HEK293 (cell line): ENCODE measurements around the gene KIF20A.

Experiments
- BCL11A ChIP-seq: fragments of 450-650 bp; formaldehyde crosslinking; IDR thresholded peaks from 2 replicates; pipeline ENCODE4 v1.5.1; 2016; ENCODE audit warnings: low read depth, missing biosample characterization, missing genetic modification characterization
- ZNF121 ChIP-seq: fragments of 450-650 bp; formaldehyde crosslinking; IDR thresholded peaks from 2 replicates; pipeline ENCODE4 v1.5.1; 2016; ENCODE audit warnings: missing biosample characterization, missing genetic modification characterization
- ZNF146 ChIP-seq: fragments of 450-650 bp; formaldehyde crosslinking; IDR thresholded peaks from 2 replicates; pipeline ENCODE4 v1.5.1; 2016; ENCODE audit warnings: missing biosample characterization, missing genetic modification characterization
- ZNF184 ChIP-seq: fragments of 450-650 bp; IDR thresholded peaks from 2 replicates; pipeline ENCODE4 v1.5.1; 2018; ENCODE audit warnings: missing biosample characterization, mild to moderate bottlenecking, missing genetic modification characterization
- ZNF292 ChIP-seq: fragments of 450-650 bp; formaldehyde crosslinking; IDR thresholded peaks from 2 replicates; pipeline ENCODE4 v1.5.1; 2016; ENCODE audit warnings: low read depth, missing biosample characterization, missing genetic modification characterization, borderline replicate concordance
- ZNF311 ChIP-seq: fragments of 450-650 bp; formaldehyde crosslinking; IDR thresholded peaks from 2 replicates; pipeline ENCODE4 v1.5.1; 2017; ENCODE audit warnings: missing biosample characterization, missing genetic modification characterization, borderline replicate concordance
- ZNF473 ChIP-seq: fragments of 450-650 bp; formaldehyde crosslinking; IDR thresholded peaks from 2 replicates; pipeline ENCODE4 v1.5.1; 2017; ENCODE audit warnings: missing biosample characterization, missing genetic modification characterization
- ZNF510 ChIP-seq: fragments of 450-650 bp; formaldehyde crosslinking; IDR thresholded peaks from 2 replicates; pipeline ENCODE4 v1.5.1; 2018; ENCODE audit warnings: mild to moderate bottlenecking, missing genetic modification characterization, missing biosample characterization; ENCODE audit not compliant: insufficient replicate concordance
- ZNF555 ChIP-seq: fragments of 450-650 bp; formaldehyde crosslinking; conservative IDR thresholded peaks from 2 replicates; pipeline ENCODE4 v1.5.1; 2017; ENCODE audit warnings: missing biosample characterization, mild to moderate bottlenecking, missing genetic modification characterization, inconsistent platforms
- ZNF830 ChIP-seq: fragments of 450-650 bp; IDR thresholded peaks from 2 replicates; pipeline ENCODE4 v1.5.0; 2018; ENCODE audit warnings: missing biosample characterization, missing genetic modification characterization, low read depth, mild to moderate bottlenecking, moderate library complexity
- TF ChIP-seq, protein P1 (sequence below): fragments of 450-650 bp; formaldehyde crosslinking; IDR thresholded peaks from 2 replicates; pipeline ENCODE4 v1.5.1; 2016; ENCODE audit warnings: missing biosample characterization, missing genetic modification characterization
- TF ChIP-seq, protein P2 (sequence below): fragments of 450-650 bp; formaldehyde crosslinking; IDR thresholded peaks from 2 replicates; pipeline ENCODE4 v1.5.1; 2016; ENCODE audit warnings: missing biosample characterization, missing genetic modification characterization
- TF ChIP-seq, protein P3 (sequence below): fragments of 450-650 bp; IDR thresholded peaks from 2 replicates; pipeline ENCODE4 v1.5.1; 2018; ENCODE audit warnings: missing biosample characterization, mild to moderate bottlenecking, missing genetic modification characterization

DNA sequence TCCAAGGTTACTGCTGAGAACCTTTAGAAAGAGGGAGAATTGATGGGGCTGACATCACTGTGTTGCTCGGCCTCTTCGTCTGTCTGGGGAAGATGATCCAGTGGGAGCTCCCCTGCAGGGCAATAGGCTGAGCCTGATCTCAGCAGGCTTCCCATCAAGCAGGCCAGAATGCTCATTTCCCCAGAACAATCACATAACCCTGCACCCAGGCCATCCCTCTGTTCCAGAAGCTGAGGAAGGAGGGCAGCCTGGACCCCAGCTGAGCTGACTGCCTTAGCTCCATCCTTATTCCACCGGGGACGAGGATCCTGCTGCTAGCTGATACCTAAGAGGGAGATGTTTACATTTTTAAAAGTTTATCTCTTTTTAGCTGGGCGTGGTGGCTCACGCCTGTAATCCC, 45.8 kb downstream of the KIF20A start:
- TF ChIP-seq, protein P1, sequence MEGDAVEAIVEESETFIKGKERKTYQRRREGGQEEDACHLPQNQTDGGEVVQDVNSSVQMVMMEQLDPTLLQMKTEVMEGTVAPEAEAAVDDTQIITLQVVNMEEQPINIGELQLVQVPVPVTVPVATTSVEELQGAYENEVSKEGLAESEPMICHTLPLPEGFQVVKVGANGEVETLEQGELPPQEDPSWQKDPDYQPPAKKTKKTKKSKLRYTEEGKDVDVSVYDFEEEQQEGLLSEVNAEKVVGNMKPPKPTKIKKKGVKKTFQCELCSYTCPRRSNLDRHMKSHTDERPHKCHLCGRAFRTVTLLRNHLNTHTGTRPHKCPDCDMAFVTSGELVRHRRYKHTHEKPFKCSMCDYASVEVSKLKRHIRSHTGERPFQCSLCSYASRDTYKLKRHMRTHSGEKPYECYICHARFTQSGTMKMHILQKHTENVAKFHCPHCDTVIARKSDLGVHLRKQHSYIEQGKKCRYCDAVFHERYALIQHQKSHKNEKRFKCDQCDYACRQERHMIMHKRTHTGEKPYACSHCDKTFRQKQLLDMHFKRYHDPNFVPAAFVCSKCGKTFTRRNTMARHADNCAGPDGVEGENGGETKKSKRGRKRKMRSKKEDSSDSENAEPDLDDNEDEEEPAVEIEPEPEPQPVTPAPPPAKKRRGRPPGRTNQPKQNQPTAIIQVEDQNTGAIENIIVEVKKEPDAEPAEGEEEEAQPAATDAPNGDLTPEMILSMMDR (tag by site-specific recombination), result no peak
- no peak for TF ChIP-seq ZNF146
- no peak for TF ChIP-seq ZNF473
- no peak for TF ChIP-seq ZNF555 (tag by site-specific recombination)
- no peak for TF ChIP-seq ZNF184 (tag by site-specific recombination)
- no peak for TF ChIP-seq ZNF121 (tag by site-specific recombination)
- TF ChIP-seq BCL11A, result no peak
- no peak for TF ChIP-seq ZNF311 (tag by site-specific recombination)
- TF ChIP-seq, protein P2, sequence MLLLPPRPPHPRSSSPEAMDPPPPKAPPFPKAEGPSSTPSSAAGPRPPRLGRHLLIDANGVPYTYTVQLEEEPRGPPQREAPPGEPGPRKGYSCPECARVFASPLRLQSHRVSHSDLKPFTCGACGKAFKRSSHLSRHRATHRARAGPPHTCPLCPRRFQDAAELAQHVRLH, result no peak
- TF ChIP-seq, protein P3, sequence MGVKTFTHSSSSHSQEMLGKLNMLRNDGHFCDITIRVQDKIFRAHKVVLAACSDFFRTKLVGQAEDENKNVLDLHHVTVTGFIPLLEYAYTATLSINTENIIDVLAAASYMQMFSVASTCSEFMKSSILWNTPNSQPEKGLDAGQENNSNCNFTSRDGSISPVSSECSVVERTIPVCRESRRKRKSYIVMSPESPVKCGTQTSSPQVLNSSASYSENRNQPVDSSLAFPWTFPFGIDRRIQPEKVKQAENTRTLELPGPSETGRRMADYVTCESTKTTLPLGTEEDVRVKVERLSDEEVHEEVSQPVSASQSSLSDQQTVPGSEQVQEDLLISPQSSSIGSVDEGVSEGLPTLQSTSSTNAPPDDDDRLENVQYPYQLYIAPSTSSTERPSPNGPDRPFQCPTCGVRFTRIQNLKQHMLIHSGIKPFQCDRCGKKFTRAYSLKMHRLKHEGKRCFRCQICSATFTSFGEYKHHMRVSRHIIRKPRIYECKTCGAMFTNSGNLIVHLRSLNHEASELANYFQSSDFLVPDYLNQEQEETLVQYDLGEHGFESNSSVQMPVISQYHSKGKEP (tag by site-specific recombination), result no peak
- no peak for TF ChIP-seq ZNF292 (tag by site-specific recombination)
- TF ChIP-seq ZNF830 (tag by site-specific recombination), result no peak
- TF ChIP-seq ZNF510 (tag by site-specific recombination), result no peak
